Keratinocyte (primary cell): ENCODE results near the gene CRX. TPM values are rescaled to one million over a fixed set of nuclear protein-coding genes. Genes with fewer than 3 reads are reported as not detected.
"Not testable (repeated sequence)": the region's sequence is repeated elsewhere in the genome, so short reads cannot be mapped to it uniquely, and the experiment has no call there.

ENCODE experiments used
- DNase-seq: peaks from one replicate; pipeline ENCODE4 v3.0.0-alpha.2; 2011; ENCODE audit warnings: low read depth, missing footprints, low spot score
- FAIRE-seq: peaks from 2 replicates; lab custom pipeline; 2011; peaks lifted over from hg19 to GRCh38; lab: Jason Lieb, UNC
- H2AFZ ChIP-seq: 2 replicates; pipeline ENCODE4 v1.6.0; 2012; ENCODE audit warnings: low read length, control low read depth, inconsistent platforms; ENCODE audit not compliant: control insufficient read depth
- H3K27ac ChIP-seq: 2 replicates; pipeline ENCODE4 v1.5.1; 2011; ENCODE audit warnings: low read length; ENCODE audit not compliant: control insufficient read depth, insufficient read depth
- H3K27me3 ChIP-seq: 3 replicates; pipeline ENCODE4 v1.6.0; 2011; ENCODE audit warnings: low read length; ENCODE audit not compliant: control insufficient read depth, insufficient read depth; ENCODE audit errors: extremely low read depth
- H3K36me3 ChIP-seq, 2 experiments: 2 replicates in 1 of 2; 3 replicates in 1 of 2; pipeline ENCODE4 v1.5.1; 2011; ENCODE audit warnings: low read length in 2 of 2, mild to moderate bottlenecking in 1 of 2; ENCODE audit not compliant: control insufficient read depth in 2 of 2, insufficient read depth in 2 of 2; ENCODE audit errors: extremely low read depth in 1 of 2
- H3K4me1 ChIP-seq: 3 replicates; pipeline ENCODE4 v1.5.1; 2011; ENCODE audit warnings: low read length; ENCODE audit not compliant: control insufficient read depth, insufficient read depth; ENCODE audit errors: extremely low read depth
- H3K4me2 ChIP-seq: 3 replicates; pipeline ENCODE4 v1.6.0; 2011; ENCODE audit warnings: low read depth, low read length; ENCODE audit not compliant: control insufficient read depth, insufficient read depth; ENCODE audit errors: extremely low read depth
- H3K4me3 ChIP-seq, 3 experiments: fragments of 200-600 bp in 1 of 3; sonication (generic) in 1 of 3; 2 replicates in 2 of 3; 3 replicates in 1 of 3; pipeline ENCODE4 v1.5.1; 2011 to 2016; ENCODE audit warnings: low read length in 3 of 3, mild to moderate bottlenecking in 3 of 3, control low read depth in 2 of 3, inconsistent platforms in 1 of 3, low read depth in 1 of 3, mixed read lengths in 1 of 3, mixed run types in 1 of 3, moderate library complexity in 1 of 3; ENCODE audit not compliant: control insufficient read depth in 2 of 3, insufficient read depth in 2 of 3; ENCODE audit errors: extremely low read depth in 1 of 3
- H3K79me2 ChIP-seq: 2 replicates; pipeline ENCODE4 v1.6.0; 2012; ENCODE audit warnings: low read length; ENCODE audit not compliant: control insufficient read depth, insufficient read depth
- H3K9ac ChIP-seq: 3 replicates; pipeline ENCODE4 v1.6.0; 2011; ENCODE audit warnings: low read length; ENCODE audit not compliant: control insufficient read depth, insufficient read depth; ENCODE audit errors: extremely low read depth
- H3K9me1 ChIP-seq: 3 replicates; pipeline ENCODE4 v1.6.0; 2011; ENCODE audit warnings: low read length; ENCODE audit not compliant: control insufficient read depth, insufficient read depth; ENCODE audit errors: extremely low read depth
- H3K9me3 ChIP-seq: 2 replicates; pipeline ENCODE4 v1.5.1; 2012; ENCODE audit warnings: low read depth, low read length; ENCODE audit not compliant: control insufficient read depth
- H4K20me1 ChIP-seq: 3 replicates; pipeline ENCODE4 v1.6.0; 2011; ENCODE audit warnings: low read length; ENCODE audit not compliant: control insufficient read depth, insufficient read depth; ENCODE audit errors: extremely low read depth
- EZH2 ChIP-seq: IDR thresholded peaks from one replicate; pipeline ENCODE4 v1.6.1; 2012; ENCODE audit warnings: inconsistent platforms, mild to moderate bottlenecking, low read length, moderate library complexity
- dilution Hi-C: fragments of 300-500 bp; cut with MboI; formaldehyde crosslinking; loops from one replicate; pipeline ENCODE4 v1.7.0; 2020; ENCODE audit warnings: low sequenced_read_pairs; ENCODE audit not compliant: extremely low pct_ligation_motif_present
- polyA plus RNA-seq, 5 experiments: library from polyadenylated mRNA; depleted of rRNA in 3 of 5; stranded (reverse) in 3 of 5; stranded (forward) in 1 of 5; unstranded in 1 of 5; fragments of >200 nt; gene quantifications; 1 replicate in 1 of 5; 2 replicates in 3 of 5; 3 replicates in 1 of 5; pipeline versions ENCODE4 v1.2.1 to v1.2.3, GENCODE V29; 2011 to 2012; ENCODE audit warnings: missing spikeins in 2 of 5, low read depth in 1 of 5, low replicate concordance in 1 of 5
- TF ChIP-seq, protein P1 (sequence below), 3 experiments: IDR thresholded peaks in 1 of 3; conservative IDR thresholded peaks in 1 of 3; optimal IDR thresholded peaks in 1 of 3; 2 replicates in 2 of 3; 3 replicates in 1 of 3; pipeline versions ENCODE3 to v1.5.1; 2011; ENCODE audit warnings: low read length in 3 of 3, mild to moderate bottlenecking in 3 of 3, moderate library complexity in 2 of 3, control low read depth in 1 of 3, inconsistent platforms in 1 of 3; ENCODE audit not compliant: insufficient read depth in 2 of 3; ENCODE audit errors: extremely low read depth in 1 of 3

Gene CRX
- polyA plus RNA-seq, 1 donor (not counting 4 experiments of a cell fraction or from before 2014, with no cell fraction given), result not detected

DNA sequence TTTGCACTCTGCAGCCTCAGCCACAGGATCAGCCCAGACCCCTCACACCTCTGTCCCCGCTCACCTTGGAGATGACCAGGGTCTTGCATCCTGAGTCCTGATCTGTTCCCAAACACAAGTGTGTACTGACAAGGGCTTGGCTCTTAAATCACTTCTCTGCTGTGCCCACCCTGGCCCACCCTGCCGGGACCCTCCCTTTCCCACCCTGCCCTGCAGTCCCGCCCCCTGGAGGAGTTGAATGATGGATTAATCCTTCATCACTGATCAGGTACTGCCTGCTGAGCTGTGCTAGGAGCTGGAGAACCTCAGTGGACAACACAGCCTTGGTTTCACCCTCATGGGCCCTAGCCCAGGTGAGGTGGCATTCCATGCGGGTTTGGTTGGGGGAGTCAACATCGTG, 17.3 kb upstream of the CRX start, which contains the start of gene TPRX1:
Gene TPRX1, minus strand, starts transcription at position 101 of the 400 bp plus-strand sequence. Its CDS starts 12 bp downstream, at position 89.
- H3K9me1 ChIP-seq, FAIRE-seq, H3K4me2 ChIP-seq, H3K79me2 ChIP-seq, H2AFZ ChIP-seq, H3K27me3 ChIP-seq, DNase-seq, dilution Hi-C loops, H3K9me3 ChIP-seq, H3K4me3 ChIP-seq, H3K9ac ChIP-seq, H4K20me1 ChIP-seq, H3K4me1 ChIP-seq, H3K36me3 ChIP-seq, H3K27ac ChIP-seq: not testable (repeated sequence)

- Histone ChIP-seq H3K79me2 (no peaks in the 10 kb centered on the region), H3K4me2 (no peak overlapping the region), H3K27me3 (no peaks in the 10 kb centered on the region), H2AFZ (no peak overlapping the region), H3K9me1 (no peaks in the 10 kb centered on the region), H3K9ac (no peak overlapping the region), H3K4me1 (no peaks in the 10 kb centered on the region), H3K36me3 (no peaks in the 10 kb centered on the region), H3K27ac (no peak overlapping the region), H4K20me1 (no peaks in the 10 kb centered on the region), H3K4me3 (no peak overlapping the region), H3K9me3 (no peaks in the 10 kb centered on the region)
- dilution Hi-C loops, result no loop called here
- DNase-seq (no peak), FAIRE-seq (no peak)
- TF ChIP-seq, protein P1, sequence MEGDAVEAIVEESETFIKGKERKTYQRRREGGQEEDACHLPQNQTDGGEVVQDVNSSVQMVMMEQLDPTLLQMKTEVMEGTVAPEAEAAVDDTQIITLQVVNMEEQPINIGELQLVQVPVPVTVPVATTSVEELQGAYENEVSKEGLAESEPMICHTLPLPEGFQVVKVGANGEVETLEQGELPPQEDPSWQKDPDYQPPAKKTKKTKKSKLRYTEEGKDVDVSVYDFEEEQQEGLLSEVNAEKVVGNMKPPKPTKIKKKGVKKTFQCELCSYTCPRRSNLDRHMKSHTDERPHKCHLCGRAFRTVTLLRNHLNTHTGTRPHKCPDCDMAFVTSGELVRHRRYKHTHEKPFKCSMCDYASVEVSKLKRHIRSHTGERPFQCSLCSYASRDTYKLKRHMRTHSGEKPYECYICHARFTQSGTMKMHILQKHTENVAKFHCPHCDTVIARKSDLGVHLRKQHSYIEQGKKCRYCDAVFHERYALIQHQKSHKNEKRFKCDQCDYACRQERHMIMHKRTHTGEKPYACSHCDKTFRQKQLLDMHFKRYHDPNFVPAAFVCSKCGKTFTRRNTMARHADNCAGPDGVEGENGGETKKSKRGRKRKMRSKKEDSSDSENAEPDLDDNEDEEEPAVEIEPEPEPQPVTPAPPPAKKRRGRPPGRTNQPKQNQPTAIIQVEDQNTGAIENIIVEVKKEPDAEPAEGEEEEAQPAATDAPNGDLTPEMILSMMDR (optimal IDR thresholded peaks at IDR 0.05 in 1 of 3, IDR thresholded peaks at IDR 0.05 in 1 of 3, conservative IDR thresholded peaks at IDR 0.05 in 1 of 3; ENCODE audit: extremely low read depth in 1 of 3, insufficient read depth in 2 of 3, low read length in 3 of 3), result no peak
Measured at GRCh38 chr19:47805313-47805712, 16.4 kb upstream of the CRX start.

DNA sequence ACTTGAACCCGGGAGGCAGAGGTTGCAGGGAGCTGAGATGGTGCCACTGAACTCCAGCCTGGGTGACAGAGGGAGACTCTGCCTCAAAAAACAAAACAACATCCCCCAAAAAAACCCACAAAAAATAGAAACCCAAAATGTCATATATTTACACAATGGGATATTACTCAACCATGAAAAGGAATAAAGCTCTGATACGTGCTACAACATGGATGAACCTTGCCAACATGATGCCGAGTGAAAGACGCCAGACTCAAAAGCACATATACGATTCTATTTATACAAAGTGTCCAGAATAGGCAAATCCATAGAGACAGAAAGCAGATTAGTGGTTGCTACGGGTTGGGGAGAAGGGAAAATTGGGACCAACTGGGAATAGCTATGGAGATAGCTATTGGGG, 15.3 kb upstream of the CRX start:
- no peak for DNase-seq
- H3K27me3 ChIP-seq, result no peaks in the 10 kb centered on the region
- TF ChIP-seq, protein P1 (optimal IDR thresholded peaks at IDR 0.05 in 1 of 3, IDR thresholded peaks at IDR 0.05 in 1 of 3, conservative IDR thresholded peaks at IDR 0.05 in 1 of 3; ENCODE audit: extremely low read depth in 1 of 3, insufficient read depth in 2 of 3, low read length in 3 of 3), result no peak
- no peak for TF ChIP-seq EZH2
- H3K9me3 ChIP-seq, result no peaks in the 10 kb centered on the region
- no peaks in the 10 kb centered on the region for H3K4me1 ChIP-seq
- dilution Hi-C loops, result no loop called here
- no peak for FAIRE-seq
- no peaks in the 10 kb centered on the region for H3K9me1 ChIP-seq
- H3K36me3 ChIP-seq, result no peaks in the 10 kb centered on the region
- H4K20me1 ChIP-seq, result no peaks in the 10 kb centered on the region
- no peak overlapping the region for H3K9ac ChIP-seq
- no peak overlapping the region for H3K27ac ChIP-seq
- no peaks in the 10 kb centered on the region for H3K79me2 ChIP-seq
- no peak overlapping the region for H3K4me2 ChIP-seq
- H3K4me3 ChIP-seq, result no peak overlapping the region
- H2AFZ ChIP-seq, result no peak overlapping the region
